HG02840 (cell line): ENCODE results near the gene PYGM.
A peak's percentile ranks its signal among the peaks of the same experiment; 100 is the strongest.

Experiments
- ATAC-seq: cut with Tn5 transposase; IDR thresholded peaks from one replicate; pipeline ENCODE4 v1.9.1; 2021; ENCODE audit warnings: mild to moderate bottlenecking, moderate library complexity, moderate number of reproducible peaks; ENCODE audit not compliant: unreplicated experiment, low FRiP score

Gene PYGM

DNA sequence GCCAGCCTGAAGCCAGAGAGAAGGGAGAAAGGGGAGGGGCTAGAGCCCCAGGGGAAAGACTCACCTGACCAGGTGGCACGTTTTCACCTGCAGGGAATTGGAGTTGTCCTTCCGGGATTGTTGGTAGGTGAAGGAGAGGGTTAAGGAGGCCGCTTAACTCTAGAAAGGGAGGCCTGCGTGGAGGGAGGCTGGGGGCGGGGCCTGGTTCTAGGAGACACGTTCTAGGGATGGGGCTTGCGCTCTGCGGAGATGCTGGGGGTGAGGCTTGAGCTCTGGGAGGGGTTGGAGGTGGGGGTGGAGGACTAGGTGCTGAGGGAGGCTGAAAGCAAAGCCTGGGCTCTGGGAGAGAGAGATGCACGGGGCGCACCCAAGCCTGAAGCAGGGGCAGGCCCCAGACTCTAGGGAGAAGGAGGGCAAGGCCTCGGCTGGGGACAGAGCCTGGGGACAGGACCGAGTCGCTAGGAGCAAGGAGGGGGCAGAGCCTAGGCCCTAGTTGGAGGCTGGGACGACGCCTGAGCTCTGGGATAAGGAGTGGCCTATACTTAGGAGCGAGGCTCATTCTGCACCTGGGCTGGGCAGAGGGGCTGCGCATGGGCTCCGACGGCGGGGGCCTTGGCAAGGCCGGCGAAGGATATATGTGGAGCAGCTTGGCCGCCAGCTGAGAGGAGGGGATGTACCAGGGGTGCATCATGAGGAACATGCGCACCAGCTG, 18.2 kb downstream of the PYGM start:
- ATAC-seq = no peak

DNA sequence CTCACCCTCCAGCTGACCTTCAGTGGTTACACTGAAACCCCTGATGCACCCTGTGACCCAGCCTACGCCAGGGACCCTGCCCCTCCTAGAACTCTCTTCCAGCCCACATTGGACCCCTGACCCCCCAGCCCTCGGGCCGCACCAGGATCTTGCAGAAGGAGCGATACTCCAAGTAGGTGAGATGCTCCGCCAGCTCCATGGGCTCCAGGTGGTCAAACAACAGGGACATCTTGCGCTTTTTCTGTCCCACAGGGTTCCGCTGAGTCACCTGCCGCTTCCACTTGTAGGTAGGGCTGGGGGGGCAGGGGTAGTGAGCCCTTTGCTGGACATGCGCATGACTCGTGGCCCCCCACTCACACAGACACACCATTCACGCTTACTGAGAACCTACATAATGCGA, 19.9 kb downstream of the PYGM start:
- no peak for ATAC-seq

DNA sequence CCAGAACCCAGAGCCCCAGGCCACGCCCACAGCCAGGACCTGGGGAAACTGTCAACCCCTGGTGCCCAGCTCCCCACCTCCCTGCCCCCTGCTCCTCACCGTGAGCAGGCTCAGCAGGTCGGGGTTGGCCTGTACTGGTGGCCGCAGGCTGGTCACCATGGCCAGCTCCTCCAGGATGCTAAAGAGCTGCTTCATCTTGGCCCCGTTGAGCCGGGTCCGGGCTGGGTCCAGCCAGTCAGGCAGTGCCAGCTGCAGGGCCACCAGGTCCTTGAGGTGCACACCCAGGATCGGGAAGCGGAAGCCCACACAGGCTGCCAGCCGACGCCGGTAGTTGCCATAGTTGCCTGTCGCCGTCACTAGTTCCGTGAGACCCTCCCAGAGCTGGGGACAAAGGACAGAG, 23.1 kb downstream of the PYGM start:
- no peak for ATAC-seq

DNA sequence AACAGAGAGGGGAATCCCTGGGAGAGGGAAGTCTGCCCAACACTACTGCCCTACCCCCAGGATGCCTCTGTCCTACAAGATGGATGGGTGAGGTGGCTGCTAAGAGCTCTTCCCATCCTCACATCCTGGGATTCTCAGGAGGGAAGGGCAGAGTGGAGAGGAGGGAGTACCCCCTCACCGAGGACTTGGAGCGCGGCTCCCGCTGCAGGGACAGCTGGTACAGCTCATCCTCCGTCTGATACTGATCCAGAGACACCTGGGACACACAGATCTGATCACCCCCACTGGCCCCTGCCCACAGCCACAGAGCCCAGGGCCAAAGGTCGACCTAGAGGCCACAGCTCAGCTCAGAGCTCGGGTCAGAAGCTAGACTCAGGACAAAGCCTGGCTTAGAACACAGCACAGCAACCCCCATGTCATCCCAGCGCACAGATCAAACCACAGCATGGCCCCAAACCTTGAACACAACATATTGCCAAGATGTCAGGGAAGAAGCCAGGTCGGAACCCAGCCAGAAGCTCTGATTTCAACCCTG, 24.0 kb downstream of the PYGM start:
- no peak for ATAC-seq

DNA sequence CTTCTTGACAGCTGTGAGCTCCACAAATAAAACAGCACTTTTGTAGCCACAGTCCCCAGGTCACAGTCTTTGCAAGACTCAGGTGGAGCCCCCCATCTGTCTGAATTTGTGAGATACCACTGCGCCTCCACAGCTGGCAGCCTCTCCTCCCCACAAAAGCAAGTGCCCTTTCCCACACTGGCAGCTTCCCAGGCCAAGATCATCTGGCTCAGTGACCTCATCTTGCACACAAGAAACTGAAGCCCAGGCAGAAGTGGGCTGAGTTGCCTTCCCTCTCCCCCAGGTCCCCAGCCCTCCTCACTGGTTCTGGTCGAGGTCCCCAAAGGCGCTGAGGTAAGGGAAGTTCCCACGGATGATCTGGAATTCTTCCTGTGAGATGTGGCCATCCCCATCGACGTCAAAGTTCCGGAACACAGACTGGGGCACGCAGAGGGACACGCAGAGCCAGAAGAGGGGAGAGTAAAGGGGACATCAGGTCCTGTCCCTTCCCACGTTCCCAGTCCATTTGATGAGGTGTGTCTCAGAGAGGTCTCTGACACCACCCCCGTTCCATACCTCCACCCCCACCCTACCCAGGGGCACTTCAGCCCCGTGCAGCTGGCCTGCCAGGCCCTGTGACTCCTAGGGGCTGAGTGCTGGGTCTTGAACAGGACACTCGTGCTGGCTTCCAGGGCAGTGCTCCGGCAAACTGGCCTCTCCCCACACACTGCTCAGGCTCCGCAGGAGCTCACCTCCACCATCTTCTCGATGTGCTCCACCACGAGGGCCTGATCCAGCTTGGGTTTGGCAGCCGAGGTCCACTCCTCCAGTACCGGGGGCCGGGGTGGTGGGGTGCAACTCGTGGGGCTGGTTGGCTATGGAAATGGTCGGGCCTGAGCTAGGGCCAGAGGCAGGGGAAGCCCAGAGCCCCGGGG, 24.7 kb downstream of the PYGM start:
- ATAC-seq = no peak

DNA sequence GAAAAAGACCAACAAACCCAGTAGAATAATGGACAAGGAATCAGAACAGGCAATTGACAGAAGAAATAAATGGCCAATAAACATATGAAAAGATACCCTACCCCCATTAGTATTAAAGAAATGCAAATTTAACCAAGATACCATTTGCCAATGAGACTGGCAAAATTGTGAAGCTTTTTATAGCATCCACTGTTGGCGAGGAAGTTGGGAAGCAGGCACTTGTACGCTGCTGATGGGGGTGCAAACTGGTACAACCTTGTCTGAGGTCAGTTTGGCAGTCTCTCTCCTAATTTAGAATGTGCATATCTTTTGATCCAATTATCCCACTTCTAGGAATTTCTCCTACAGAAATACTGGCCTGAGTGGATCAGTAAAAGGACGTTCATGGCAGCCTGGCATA, 28.2 kb downstream of the PYGM start:
- no peak for ATAC-seq

DNA sequence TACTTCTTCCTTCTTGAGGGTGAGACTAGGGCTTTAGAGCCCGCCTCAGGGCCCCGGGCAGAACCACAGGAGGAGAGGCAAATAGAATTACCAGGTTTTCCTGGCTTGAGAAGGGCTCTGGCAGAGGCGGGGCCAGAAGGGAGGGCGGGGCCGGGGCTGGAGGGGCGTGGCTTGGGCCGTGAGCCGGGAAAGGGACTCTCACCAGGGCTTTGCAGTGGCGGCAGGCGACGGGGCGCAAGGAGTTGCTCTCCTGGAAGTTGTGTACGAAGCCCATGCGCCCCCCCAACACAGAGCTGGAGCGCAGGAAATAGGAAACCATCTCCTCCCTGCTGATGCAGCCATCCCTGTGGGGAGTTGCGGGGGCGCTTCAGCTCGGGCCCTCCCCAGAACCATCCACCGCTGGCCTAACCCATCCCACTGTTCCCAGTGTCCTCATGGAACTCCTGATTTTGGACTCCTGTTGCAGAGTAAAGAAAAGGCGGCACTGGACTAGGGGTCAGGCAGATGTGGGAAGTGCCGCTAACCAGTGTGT, 29.9 kb downstream of the PYGM start:
- ATAC-seq = no peak

DNA sequence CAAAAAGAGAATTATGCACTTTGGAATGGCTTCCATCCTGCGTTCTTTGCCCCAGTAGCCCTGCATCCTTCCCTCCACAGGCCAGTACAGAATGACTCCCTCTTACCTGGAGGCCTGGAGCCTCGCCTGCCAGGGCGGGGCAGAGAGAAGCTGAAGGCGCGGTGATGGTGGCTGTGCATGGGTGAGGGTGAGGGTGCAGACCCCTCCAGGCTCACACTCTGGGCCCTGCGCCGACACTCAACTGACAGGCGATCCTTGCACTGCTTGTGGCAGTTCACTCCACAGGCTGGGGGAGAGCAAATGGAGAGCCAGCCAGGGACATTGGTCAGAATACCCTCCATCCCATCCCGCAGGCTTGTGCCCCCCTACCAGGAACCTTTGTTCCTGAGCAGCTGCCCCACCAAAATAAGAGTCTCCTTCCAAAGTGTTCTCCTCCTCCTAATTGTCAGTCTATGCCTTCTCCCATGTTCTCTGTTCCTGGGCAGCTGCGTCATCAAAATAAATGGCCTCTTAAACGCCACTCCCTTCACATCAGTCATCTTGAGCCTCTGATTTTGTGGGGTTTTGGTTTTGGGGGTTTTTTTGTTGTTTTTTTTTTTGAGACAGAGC, 30.9 kb downstream of the PYGM start:
- ATAC-seq = no peak

DNA sequence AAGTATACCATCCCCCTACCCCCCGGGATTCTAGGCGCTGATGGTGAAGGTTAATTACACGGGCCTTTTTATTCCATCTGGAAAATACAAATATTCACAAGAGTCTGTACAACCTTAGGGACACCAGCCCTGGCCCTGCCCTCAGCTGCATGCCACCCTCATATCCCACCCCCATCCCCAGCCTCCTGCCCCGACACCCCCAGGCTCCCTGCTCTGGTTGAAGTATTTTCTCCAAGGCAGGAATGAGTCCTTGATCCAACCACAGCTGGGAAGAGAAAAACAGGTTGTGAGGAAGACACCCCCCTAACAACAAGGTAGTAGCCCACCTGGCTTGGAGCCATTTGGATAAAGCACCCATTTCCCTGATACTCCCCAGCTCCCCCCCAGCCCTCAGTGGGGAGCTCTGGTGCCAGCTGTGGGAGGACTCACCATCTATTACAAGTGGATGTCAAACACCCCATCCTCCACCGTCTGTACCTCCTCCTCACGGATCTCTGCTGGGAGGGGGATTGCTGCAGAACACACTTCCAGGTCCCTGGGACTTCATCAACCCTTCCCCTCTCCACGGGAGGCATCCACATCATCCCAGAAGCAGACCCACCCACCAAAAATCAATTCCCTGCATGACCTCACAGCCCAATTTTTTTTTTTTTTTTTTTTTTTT, 32.8 kb downstream of the PYGM start:
- ATAC-seq = no peak

DNA sequence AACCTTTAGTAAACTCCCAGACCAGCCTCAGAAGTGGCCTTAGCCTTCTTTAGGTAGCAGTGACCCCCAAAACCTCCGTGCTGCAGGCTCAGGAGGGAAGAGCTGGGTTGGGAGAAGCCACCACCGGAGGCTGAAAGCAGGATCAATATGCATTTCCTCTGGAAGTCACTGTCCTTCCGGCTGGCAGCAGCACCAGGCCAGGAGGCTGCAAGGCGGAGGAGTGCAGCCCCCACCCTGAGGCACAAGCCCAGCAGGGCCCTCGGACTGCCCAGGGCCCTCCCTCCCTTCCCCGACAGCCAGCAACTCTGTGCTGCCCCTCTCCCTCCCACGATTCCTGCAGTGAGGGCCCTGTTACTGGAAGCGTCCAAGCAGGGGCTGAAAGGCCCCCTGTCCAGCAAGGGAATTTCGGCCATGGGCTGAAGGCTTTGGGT, 33.5 kb downstream of the PYGM start:
- no peak for ATAC-seq

DNA sequence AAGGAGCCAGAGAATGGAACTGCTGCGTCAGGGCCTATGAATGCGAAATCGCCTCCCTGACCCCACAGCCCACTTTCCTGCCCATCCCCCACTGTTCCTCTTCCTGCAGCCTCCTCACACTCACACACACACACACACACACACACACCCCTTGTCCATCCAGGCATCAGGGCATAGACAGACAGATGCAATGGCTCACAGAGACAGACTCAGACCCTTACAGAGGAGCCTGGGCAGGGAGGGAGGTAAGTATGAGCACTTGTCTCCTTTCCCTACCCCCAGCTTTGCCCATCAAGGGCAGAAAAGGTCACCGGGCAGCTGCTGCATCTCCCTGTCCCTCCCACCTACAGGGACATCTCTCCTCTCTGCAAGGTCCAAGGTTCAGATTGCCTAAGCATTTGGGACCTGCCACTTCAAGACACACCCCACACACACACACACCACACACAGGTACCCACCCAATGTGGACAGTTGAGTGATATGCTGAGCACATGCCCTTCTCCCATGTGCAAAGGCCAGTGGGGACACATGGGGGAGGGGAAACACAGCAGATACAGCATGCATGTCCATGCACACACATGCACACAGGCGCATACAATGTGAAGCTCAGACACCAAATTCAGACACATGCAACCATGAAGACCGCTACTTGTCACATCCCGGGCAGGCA, 34.8 kb downstream of the PYGM start:
- ATAC-seq = no peak

DNA sequence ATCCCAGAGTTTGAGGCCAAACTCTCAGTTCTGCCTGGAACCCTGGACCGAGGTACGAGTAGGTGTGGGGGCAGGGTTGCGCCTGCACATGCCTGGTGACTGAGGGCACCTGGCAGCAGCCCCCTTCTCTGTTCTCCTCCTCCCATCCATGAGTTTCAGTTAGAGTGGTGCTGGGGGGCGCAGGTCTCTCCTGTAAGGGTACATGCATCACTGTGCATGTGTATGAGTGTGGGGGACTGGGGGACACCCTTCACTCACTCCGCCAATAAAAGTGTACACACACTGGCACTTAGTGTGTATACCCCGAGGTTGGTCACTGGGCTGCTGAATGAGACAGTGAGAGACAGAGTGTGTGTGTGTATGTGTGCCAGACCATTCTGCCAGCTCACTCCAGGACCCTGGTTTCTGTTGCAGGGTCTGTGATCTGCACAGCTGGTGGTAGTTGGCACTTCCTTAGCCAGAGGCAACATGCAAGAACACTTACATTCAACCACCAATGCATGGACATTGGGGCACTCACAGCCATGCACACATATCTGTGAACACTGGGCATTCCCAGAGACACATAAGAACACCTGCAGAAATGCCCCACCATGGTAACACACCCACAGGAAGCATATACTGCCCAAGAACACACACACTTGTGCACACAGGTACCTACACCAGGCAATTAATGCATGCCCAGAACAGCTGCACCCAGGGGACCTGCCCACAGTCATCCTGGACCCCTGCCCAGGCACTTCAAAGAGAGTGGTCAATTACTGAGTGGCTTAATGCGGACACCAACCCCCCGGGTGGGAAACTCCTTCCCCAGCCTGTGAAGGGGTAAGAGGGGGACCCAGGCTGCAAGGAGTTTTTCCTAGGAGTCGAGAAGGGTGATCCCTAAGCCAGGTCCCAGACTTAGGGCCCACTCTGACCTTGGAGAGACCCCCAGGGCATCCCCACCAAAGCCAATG, 35.6 kb downstream of the PYGM start:
- no peak for ATAC-seq

DNA sequence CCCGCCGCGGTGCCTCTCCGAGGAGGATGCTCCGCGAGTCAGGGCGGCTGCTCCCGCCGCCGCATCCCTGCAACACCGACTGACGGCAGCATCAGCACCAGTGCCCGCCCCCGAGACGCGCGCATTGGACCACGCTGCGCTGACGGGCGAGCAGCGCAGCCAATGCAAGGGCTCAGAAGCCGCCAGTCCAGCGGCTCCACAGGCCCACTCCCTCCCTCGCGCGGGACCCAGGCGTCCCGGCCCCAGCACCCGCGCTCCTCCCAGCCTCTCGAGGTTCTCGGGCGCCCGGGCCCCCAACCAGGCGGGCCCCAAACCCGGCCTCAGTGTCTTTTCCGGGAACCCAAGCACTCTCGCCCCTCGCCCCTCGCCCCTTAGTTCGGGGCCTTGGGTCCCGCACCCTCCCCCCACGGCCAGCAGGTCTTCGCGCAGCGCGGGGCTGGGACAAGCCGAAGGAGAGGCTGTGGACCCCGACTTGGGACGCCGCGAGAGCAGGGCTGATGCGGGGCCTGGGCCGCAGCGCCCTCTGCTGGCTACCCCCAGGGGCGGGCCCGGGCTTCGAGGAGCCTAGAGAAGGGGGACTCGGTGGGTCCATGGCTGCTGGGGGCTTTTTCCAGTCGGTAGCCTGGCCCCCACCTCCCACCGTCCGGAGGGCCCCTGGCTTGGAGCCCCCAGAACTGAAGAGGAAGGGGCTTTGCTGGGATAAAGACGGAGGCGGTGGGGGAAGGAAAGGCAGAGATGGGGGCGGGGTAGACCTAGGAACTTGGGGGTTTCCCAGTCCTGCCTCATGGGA, 36.5 kb downstream of the PYGM start, which contains the start of gene NRXN2:
NRXN2 (minus strand) TSS at position 81 of the 790 bp plus-strand sequence. CDS start 9,498 bp downstream, outside the sequence.
- peak; percentile 79 for ATAC-seq

DNA sequence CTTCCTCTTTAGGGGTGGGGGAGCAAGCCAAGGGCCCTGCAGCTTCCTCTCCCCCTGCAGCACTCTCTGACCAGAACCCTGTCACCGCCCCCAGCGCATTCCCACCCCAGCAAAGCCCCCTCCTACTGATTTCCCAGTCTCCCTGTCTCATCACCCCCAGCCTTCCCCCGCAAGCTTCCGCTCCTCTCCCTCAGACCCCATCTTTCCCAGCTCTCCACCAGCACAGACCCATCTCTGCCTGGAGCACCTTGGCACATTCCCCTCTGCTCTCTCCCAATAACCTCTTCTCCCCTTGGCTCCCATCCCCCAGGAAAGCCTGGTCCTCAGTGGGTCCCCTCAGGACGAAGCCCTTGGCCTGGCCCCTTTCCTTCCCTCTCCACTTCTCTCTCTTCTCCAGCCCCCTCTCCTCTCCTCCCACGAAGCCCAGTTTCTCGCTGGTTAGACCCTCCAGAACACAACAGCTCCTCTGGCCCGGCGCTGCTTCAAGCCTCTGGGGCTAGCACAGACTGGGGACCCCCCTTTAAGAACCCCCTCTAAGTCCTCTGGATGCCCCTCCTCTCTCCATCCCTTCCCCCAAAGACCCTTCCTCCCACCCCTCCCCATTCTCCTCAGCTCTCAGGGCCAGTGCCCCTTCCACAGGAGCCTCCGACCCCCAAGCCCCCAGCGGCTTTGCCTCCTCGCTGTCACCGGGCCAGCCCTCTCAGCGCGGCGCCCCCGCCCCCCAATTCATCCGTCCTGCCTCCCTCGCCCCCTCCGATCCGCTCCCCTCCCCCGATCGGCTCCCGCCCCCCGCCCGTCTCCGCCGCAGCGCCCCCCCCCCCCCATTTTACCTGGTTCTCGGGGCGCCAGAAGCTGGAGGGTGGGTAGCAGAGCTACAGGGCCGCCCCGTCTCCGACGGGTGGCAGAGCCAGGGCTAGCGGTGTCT, 37.4 kb downstream of the PYGM start:
- no peak for ATAC-seq

DNA sequence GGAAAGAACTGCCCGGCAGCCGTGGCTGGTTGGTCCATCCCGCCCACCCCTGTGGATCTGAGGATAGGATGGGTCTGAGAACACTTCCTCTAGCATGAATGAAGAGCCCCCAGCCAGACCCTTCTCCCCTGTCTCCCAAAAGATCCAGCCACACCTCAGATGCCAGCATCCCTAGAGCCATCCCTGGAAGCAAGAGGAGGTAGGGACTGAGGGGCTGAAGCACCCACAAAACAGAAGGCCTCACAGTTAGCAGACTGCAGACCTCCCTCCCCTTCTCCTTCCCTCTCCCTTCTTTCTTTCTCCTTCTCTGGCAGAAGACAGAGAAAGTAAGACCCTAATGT, 38.4 kb downstream of the PYGM start:
- no peak for ATAC-seq

DNA sequence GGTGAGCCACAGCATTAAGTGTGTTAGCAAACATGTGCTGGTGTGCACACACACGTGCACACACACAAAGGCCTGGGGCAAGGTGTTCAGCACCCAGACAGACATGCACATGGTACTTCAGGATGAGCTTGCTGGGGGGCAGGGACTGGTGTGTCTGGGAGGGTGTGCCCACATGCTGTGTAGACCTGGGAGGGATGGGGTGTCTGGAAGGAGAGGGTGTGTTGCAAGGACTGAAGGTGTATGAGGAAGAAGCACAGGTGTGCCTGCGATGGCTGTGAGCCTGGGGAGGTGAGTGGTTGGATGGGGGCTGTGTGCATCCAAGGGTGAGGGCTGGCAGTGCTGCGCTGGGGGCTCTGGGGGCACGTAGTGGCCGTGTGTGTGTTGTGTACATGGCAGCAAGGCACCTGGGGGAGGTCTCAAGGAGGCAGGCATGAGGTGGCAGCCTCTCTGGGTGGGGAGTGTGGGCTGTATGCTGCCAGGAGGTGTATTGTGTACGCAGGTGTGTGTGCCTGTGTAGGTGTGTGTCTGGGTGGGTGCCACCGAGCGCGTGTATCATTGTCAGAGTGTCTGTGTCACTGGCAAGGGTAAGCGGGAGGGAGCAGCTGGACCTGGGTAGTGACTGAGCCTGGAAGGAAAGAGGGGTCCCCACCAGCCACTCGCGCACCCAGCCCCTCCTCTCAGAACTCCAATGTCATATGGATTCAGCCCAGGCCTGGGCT, 39.0 kb downstream of the PYGM start:
- no peak for ATAC-seq
